Activated gamma-delta T cell treated with Interleukin-2 at 50 U/mL for 16 hours (primary cell): ENCODE measurements around the gene SLC6A1.
"Not testable (repeated sequence)": the region's sequence is repeated elsewhere in the genome, so short reads cannot be mapped to it uniquely, and the experiment has no call there.

Source experiments
- DNase-seq: peaks from one replicate; pipeline ENCODE4 v3.0.0-alpha.2; 2020

Gene SLC6A1

DNA sequence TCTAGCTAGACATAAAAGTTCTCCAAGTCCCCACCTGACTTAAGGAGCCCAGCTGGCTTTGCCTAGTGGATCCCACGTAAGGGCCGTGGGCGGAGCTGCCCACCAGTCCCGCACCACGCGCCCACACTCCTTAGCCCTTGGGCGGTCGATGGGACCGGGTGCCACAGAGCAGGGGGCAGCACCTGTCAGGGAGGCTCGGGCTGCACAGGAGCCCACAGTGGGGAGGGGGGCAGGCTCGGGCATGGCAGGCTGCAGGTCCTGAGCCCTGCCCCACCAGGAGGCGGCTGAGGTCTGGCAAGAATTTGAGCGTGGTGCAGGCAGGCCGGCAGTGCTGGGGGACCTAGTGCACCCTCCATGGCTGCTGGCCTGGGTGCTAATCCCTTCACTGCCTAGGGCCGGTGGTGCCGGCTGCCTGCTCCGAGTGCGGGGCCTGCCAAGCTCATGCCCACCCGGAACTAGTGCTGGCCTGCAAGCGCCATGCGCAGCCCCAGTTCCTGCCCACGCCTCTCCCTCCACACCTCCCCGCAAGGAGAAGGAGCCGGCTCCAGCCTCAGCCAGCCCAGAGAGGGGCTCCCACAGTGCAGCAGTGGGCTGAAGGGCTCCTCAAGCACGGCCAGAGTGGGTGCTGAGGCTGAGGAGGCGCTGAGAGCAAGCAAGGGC is 78.7 kb downstream of the SLC6A1 start:
- no peak for DNase-seq

DNA sequence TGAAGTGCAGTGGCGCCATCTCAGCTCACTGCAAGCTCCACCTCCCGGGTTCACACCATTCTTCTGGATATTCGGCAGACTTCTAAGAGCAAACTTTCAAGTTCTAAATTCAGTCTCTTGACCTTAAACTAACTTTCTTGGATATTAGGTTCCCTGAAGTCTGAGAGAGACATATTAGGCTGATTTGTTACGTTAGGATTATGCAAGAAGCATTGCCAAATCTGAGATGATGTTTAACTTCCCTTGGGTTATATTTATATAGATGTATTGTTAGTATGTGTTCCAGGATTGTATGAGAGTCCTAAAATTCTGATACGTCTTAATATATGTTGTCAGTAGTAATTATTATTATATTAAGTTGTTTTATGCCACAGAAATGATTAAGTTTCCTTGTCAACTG is 80.1 kb downstream of the SLC6A1 start:
- DNase-seq: no peak

DNA sequence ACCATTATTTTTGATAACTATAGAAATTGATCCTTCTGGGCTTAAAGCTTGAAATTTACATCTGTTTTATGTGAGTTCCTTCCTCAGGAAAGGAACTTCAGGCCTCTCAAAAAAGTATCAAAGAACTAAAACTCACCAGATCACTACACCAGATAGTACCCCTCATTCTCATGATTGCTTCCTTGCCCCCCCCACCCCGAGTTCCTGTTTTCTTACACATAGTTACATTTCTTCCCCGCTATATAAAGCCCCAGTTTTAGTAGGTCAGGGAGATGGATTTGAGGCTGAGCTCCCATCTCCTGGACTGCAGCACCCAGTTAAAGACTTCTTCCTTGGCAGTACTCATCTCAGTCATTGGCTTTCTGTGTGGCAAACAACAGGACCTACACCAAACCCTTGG is 81.5 kb downstream of the SLC6A1 start:
- no peak for DNase-seq

DNA sequence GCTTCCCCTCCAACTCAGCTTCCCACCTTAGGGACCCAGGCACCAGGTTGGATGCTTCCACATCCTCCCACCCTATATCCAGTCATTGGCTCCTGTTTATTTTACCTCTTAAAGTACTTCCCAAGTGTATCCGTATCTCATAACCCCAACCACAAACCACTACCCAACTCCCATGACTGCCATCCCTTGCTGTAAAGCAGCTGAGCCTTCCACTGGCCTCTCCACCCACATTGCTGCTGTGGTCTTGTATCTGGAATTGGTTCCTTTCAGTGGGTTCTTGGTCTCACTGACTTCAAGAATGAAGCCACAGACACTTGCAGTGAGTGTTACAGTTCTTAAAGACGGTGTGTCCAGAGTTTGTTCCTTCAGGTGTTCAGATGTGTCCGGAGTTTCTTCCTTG is 81.9 kb downstream of the SLC6A1 start:
- DNase-seq: no peak

DNA sequence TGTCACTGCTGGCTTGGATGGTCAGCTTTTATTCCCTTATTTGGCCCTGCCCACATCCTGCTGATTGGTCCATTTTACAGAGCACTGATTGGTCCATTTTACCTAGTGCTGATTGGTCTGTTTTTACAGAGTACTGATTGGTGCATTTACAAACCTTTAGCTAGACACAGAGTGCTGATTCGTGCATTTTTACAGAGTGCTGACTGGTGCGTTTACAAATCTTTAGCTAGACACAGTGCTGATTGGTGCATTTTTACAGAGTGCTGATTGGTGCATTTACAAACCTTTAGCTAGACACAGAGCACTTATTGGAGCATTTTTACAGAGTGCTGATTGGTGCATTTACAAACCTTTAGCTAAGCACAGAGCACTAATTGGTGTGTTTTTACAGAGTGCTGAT is 82.6 kb downstream of the SLC6A1 start:
- DNase-seq: not testable (repeated sequence)

DNA sequence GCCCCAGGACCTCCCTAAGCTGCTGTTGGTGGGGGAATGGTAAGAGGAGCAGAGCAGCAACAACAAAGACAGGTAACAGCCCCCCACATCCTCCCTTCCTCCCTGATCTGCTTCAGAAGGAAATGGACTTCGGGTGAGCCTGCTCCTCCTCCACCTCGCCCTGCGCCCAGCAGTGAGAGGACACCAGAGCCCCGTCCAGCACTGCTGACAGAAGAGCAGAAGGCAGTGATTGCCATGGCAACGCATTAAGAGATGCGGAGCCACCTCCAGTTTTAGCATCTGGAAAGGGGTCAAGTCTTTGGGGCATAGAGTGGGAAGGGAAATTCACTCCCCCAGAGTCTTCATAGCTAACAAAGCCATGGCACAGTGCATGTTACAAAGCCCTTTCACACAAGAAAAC is 84.2 kb downstream of the SLC6A1 start:
- DNase-seq: no peak

DNA sequence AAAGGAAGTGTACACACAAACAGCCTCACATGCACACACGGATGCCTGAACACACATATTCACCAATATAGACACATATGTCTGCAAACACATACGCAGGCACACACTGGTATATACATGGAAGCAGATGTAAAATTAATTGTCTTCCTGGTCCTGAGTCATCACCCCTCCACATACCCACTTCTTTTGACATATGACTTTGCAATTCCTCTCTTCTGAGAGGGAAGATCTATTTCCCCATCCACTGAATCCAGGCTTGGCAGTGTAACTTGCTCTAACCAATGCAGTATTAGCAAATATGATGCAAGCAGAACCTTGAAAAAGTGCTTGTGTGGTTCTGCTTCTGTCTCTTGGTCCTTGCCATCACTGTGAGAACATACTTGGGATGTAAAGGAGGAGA is 84.9 kb downstream of the SLC6A1 start:
- DNase-seq: no peak

DNA sequence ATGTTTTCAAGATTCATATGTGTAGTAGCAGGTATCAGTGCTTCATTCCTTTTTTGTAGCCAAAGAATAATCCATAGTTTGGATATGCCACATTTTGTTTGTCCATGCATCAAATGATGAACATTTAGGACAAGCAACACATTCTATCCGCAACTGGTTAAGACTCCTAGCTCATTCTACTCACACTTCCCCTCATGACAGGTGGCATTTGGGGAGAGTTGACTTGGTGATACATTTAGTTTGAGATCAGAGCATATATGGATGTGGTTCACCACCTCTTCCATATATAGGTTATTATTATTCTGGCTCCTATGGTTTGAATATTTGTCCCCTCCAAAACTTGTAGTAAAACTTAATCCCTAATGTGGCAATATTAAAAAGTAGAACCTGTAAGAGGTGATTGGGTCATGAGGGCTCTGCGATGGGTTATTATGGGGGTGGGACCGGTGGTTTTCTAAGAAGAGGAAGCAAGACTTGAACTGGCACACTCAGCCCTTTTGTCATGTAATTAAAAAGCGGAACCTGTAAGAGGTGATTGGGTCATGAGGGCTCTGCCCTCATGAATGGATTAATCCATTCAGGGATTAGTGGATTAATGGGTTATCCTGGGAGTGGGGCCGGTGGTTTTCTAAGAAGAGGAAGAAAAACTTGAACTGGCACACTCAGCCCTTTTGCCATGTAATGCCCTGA is 86.4 kb downstream of the SLC6A1 start:
- DNase-seq: no peak

DNA sequence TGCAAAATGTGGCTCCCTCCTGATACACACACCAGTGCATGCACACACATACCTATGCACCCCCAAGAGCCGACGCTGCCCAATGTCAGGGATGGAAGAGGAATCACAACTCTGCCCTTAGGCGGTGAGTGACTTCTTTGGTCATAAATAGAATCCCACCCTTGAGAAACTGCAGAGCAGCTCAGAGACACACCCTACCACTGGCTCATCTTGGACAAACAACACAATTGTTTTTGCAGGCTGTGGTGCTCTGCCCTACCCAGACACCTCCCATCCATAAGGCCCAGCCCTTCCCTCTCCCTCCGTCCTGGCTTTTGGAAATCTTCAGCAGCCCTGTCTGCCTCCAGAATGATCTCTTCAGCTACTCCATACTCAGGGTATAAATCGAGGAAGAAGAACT is 87.9 kb downstream of the SLC6A1 start:
- DNase-seq: no peak

DNA sequence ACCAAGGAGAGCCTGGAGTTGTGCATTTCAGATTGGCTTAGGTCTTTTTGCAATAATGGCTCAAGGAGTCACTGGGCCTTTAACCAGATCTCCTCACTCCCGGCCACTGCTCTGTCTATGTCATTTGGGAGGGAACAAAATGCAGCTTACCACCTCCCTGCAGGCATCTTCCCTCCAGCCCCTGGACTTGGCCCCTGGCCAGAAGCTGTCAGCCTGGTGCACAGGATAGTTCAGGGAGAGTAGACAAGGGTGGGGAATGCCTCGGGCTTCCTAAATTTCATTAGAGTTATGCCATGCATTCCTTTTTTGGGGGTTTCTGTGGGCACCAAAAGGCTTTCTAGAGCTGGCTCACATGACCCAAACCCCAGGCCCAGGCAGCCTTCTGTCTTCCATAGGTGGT is 91.5 kb downstream of the SLC6A1 start:
- no peak for DNase-seq

DNA sequence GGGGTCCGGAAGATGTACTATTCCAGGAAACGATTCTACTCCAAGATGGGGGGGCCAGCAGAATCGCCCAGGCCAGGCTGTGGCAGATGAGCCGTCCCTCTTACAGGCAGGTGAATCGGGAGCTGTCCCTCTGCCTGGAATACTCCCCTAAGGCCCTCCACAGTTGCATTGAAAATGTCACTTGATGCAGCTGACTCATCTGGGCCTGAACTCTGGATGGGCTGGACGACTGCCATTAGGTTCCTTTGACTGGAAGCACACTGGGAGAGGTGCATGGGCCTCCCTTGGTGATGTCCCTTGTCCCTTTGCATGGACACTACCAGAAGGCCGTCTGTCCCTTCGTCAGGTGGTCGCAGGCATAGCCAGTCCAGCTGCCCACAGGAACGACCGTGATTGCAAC is 92.1 kb downstream of the SLC6A1 start:
- DNase-seq: no peak

DNA sequence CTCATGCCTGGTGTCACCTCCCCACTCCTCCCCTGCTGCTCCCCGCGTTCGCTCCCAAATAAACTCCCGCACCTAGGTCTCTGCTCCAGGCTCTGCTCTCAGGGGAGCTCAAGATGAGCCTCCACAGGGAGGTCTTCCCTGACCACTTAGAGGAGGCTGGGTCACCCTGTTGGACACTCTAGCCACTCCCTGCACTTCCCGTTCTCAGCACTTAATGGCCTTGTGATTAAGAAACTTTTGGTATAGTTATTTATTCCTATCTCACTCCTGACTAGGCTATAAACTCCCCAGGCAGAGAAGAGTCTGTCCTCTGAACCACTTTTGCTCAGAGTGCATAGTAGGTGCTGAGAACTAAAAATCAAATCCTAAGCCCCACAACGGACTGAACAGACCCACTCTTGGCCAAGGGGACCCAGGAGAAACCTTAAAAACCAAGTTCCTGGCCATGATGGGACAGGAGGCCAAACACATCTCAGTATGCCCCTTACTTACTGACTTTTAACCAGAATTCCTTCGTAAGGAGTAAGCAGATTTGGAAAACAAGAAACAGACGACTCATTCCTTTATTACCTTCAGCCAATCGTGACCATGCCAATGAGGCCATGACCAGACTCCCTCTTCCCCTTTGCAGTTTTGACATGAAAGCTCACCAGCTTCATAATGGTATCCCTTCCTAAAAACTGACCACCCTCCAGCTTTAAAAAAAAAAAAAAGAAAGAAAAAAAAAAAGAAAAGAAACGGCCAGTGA is 92.7 kb downstream of the SLC6A1 start:
- DNase-seq: no peak

DNA sequence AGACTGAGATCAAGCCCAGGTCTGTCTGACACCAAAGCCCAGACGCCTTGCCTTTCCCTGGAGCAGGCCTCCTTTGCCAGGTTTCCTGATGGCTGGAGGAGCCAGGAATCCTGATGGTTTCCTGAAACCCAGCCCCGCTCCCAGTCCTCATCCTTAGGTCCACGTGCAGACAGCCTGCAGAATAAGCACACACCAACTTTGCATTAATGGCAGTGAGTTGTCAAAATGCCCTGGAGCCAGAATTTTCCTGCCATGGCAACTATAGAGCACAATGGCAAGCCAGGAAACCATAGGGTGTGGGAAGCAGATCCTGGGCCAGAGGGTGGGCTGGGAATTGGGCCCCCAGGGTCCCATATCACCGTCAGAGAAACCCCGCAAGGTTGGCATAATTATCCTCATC is 94.3 kb downstream of the SLC6A1 start:
- no peak for DNase-seq

DNA sequence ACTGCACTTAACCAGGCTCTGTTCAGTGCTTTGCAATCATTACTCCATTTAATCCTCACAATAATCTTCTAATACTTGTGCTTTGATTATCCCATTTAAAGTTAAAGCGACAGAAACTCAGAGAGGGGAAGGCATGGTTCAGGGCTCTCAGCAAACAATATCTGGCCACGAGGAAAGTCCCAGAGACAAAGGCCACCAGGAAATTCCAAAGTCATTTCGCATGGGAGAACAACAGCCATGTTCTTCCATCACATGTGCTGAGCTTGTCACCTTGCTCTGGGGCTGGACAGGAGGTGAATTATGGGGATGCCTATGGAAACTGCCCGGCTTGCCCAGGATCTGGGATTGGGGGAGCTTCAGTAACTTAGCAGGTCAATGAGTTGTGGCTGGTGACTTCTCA is 95.5 kb downstream of the SLC6A1 start:
- DNase-seq: no peak

DNA sequence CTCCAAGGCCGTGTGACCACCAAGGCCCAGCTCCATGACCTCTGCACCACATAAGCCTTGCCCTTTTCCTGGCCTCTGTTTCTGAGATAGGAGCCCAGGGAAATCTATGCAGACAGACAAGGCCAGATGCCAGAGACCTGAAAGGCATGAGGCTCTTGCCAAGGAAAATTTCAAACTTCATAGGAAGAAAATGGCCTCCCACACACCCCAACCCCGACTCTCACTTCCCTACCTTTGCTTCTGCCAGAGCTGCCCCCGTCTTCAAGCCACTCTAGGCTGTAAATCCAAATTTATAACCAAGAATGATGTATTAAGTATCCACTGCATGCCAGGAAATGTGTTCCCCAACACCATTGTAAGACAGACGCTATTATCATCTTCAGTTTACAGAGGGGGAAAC is 96.3 kb downstream of the SLC6A1 start:
- DNase-seq: no peak
